Adipocyte (in vitro differentiated cells): ENCODE results near the gene SOCS2.

ENCODE experiments used
- DNase-seq: peaks from one replicate; pipeline ENCODE4 v3.0.0-alpha.2; 2015; ENCODE audit warnings: low read depth
- H3K27me3 ChIP-seq: replicated peaks from 2 replicates; pipeline ENCODE4 v1.7.0; 2013; ENCODE audit warnings: mild to moderate bottlenecking, low read length, moderate library complexity; ENCODE audit not compliant: control insufficient read depth, insufficient read depth
- H3K36me3 ChIP-seq: 2 replicates; pipeline ENCODE4 v1.7.0; 2013; ENCODE audit warnings: low read length, mild to moderate bottlenecking, moderate library complexity; ENCODE audit not compliant: control insufficient read depth, insufficient read depth, severe bottlenecking
- H3K4me1 ChIP-seq: 2 replicates; pipeline ENCODE4 v1.7.0; 2013; ENCODE audit warnings: mild to moderate bottlenecking, low read length, moderate library complexity; ENCODE audit not compliant: control insufficient read depth, insufficient read depth
- H3K4me3 ChIP-seq: 2 replicates; pipeline ENCODE4 v1.7.0; 2013; ENCODE audit warnings: mild to moderate bottlenecking, low read length, moderate library complexity
- H3K9ac ChIP-seq: 2 replicates; pipeline ENCODE4 v1.7.0; 2013; ENCODE audit warnings: mild to moderate bottlenecking, low read length, moderate library complexity
- H3K9me3 ChIP-seq: 2 replicates; pipeline ENCODE4 v1.7.0; 2013; ENCODE audit warnings: mild to moderate bottlenecking, low read length, moderate library complexity; ENCODE audit not compliant: control insufficient read depth

SOCS2 gene, protein sequence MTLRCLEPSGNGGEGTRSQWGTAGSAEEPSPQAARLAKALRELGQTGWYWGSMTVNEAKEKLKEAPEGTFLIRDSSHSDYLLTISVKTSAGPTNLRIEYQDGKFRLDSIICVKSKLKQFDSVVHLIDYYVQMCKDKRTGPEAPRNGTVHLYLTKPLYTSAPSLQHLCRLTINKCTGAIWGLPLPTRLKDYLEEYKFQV

DNA sequence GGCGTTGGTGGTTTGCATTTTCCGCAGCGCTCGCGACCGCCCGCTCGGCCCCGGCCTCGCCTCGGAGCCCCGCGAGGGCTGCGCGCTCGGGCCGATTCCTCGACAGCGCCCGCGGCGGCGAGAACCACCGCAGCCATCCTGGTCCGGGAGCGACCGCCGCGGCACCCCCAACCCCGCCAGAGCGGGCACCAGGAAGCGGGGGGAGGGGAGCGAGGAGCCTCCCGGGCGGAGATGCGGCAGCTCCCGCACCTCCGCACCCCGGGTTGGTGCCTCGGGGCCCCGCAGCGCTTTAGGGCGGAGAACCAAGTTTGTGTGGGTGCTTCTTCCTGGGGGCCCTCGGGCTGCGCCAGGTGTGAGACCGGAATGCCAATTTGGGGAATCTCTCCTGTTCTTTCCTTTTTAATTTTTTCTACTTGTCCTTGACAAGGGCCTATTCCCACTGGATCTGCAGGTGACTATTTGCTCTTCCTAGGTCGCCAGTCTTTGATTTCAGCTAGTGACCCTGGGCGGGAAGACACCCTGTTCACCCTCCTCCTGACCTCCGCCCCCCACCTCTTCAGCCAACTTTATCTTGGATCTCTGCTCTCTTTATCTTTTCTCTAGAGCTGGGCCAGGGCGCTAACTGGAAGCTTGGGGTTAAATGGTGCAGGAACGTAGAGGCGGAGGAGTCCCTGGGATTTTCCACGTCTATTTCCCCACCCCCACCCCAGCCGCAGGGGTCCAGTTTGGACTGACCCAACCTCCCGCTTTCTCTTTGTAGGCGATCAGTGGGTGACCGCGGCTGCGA, at the start of gene SOCS2:
Gene SOCS2 (plus strand): TSS at position 751 of the 787 bp plus-strand sequence. CDS start 223 bp downstream, outside the sequence.
- Histone ChIP-seq H3K27me3 (no peaks in the 10 kb centered on the region), H3K9ac (peak within 1 kb of the TSS; percentile 86), H3K9me3 (no peaks in the 10 kb centered on the region), H3K4me1 (peaks cover 30% of the 10 kb centered on the region), H3K4me3 (peak within 1 kb of the TSS; percentile 92), H3K36me3 (no peaks in the 10 kb centered on the region)
- DNase-seq: peak; percentile 73

DNA sequence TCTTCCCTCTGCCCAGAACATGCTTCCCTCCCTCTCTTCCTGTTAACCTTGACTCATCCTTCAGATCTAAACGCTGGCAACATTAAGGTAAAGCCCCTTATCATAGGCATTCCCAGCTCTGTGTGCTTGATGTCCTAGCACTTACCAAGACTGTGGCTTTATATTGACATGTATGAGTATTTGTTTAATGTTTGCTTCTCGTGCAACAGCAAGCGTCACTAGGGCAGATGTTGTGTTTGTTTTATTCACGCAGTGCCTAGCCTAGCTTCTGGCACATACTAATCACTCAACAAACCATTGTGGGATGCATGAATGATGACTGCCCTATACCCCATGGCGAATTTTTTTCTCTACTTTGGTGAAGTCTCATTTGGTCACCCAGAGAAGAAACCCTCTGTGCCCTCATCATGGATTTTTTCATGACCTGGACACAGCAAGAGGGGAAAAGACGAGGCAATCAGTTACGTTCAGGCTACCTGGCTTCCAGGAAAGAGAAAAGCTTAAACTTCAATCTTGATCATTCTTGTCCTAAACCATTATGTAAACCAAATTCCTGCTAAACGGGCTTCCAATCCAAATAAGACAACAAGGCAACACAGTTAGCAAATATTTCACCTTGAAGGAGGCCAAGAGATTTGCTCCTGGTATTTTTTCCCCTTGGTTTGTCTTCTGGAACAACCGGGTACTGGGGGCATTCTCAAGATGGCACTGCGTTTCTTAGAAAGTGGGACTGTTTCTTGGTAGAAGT, 47.9 kb upstream of the SOCS2 start:
- H3K9ac ChIP-seq: no peak overlapping the region
- no peaks in the 10 kb centered on the region for H3K27me3 ChIP-seq
- H3K4me1 ChIP-seq: peaks cover 8% of the 10 kb centered on the region
- H3K36me3 ChIP-seq: no peaks in the 10 kb centered on the region
- no peak for DNase-seq
- no peak overlapping the region for H3K4me3 ChIP-seq
- no peaks in the 10 kb centered on the region for H3K9me3 ChIP-seq

DNA sequence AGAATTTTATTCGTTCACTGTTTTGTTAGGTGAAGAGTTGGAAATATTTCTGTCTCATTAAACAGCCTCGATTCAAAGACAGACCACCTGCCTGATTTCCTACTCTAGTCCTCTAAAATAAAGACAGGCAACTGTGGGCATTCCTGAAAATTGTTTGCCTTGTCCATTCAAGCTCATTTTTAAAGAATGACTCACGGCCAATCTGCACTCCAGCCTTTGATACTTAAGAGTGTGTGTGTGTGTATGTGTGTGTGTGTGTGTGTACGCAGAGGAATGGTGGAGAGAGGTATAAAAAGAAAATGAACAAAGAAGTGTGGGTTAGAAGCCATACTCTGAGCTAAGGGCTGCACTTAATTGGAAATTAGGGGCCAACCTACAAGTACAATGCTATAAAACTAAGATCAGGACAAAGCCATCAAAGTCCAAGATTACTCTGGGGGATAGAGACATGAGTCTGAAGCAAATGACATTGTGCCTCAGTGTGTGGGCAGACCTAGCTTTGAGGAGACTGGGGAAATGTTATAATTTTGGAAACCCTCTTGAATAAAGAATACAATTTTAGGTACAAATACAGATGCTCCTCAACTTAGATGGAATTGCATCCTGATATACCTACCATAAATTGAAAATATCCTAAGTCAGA, 45.6 kb upstream of the SOCS2 start:
- DNase-seq: peak; percentile 89
- H3K27me3 ChIP-seq: no peaks in the 10 kb centered on the region
- H3K4me1 ChIP-seq: peaks cover 8% of the 10 kb centered on the region
- H3K9me3 ChIP-seq: no peaks in the 10 kb centered on the region
- no peak overlapping the region for H3K9ac ChIP-seq
- no peak overlapping the region for H3K4me3 ChIP-seq
- no peaks in the 10 kb centered on the region for H3K36me3 ChIP-seq

DNA sequence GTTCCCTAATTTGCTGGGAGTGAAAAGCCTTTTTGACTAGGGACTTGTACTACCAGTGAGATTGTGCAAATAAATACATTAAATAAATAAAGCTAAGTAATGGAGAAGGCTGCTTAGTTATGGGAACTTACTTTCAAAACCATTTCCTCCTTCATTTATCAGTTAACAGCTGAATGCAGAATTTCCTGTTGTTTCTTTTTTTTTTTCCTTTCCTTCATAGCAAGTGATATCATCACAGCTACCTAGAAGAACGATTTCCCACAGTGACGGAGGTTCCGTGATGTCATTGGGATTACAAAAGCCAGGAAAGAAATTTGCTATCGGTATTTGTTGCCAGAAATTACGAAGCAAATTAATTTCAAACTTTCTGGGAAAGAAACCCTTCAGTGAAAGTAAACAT, 42.1 kb upstream of the SOCS2 start:
- peaks cover 8% of the 10 kb centered on the region for H3K4me1 ChIP-seq
- H3K4me3 ChIP-seq: no peak overlapping the region
- no peaks in the 10 kb centered on the region for H3K27me3 ChIP-seq
- H3K36me3 ChIP-seq: no peaks in the 10 kb centered on the region
- DNase-seq: no peak
- H3K9ac ChIP-seq: no peak overlapping the region
- H3K9me3 ChIP-seq: no peaks in the 10 kb centered on the region

DNA sequence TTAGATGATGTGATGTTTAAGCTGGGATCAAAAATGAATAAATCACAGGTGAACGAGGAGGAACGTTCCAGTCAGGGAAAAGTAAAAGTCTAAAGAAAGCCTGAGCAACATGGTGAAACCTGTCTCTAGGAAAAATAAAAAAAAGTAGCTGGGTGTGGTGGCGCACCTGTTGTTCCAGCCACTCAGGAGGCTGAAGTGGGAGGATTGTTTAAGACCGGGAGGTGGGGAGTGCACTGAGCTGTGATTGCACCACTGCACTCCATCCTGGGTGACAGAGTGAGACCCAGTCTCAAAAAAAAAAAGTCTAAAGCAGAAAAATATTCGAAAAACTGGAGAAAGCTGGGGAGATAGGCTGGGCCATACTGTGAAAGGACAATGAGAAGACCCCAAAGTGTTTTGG, 39.2 kb upstream of the SOCS2 start:
- Histone ChIP-seq H3K4me1 (no peaks in the 10 kb centered on the region), H3K27me3 (no peaks in the 10 kb centered on the region), H3K4me3 (no peak overlapping the region), H3K9ac (no peak overlapping the region), H3K9me3 (no peaks in the 10 kb centered on the region), H3K36me3 (no peaks in the 10 kb centered on the region)
- DNase-seq: no peak

DNA sequence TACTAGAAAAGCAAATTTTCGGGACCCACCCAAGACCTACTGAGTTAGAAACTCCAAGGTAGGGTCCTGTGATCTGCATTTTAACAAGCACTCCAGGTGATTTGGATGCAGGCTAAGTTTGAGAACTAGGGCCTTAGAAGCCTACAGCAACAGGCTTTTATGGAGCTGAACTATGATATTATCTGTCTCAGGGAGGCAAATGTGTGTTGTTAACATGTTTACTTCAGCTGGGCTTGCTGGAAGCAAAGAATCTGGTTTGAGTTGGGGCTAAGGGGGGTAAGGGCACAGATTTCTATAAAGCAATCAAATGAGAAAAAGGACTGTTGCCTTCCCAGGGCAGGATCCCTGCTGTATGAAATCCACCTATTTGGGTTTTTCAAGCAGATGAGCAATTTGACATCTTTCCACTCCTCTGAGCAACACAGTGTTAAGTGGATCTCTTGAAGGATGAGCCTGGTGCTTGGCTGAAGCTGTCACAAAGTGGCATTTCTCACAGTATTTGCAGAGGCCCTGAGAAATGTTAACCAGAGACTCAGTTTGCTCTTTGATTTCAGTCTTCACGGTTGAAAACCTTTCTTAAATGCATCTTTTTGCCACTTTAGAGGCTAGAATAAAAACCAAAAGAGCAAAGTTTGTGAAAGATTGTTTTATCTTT, 36.2 kb upstream of the SOCS2 start:
- no peak for DNase-seq
- no peaks in the 10 kb centered on the region for H3K36me3 ChIP-seq

DNA sequence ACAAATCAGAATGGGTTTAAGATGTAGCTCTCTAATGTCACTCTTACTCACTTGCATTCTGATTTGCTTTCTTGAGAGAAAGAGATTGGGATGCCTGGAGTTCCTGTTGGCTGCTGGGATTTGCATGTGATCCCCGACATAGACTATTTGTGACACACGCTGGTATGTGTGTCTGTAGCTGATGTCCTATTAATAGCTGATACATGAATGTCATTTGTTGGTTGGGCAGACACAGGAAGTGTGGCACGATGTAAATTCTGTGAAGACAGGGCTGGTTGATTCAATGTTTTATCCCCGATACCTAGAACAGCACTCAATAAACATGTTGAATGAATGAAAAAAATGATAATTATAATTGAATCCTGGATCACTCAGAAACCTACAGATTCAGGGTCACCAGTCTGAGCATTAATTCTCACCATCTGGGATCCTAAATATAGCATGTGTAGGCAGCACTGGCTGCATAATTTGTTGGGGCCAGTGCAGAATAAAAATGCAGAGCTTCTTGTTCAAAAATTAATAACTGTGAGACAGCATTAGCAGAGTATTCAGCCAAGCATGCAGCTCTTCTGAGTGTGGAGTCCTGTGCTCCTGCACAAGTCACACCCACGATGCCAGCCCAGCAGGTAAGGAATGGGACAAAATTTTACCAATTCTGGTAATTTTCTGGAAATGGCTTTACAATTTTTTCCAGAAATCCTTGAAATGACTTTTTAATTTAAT, 35.5 kb upstream of the SOCS2 start:
- DNase-seq: peak; percentile 9
- Histone ChIP-seq H3K4me3 (no peak overlapping the region), H3K27me3 (no peaks in the 10 kb centered on the region), H3K9me3 (no peaks in the 10 kb centered on the region), H3K4me1 (no peaks in the 10 kb centered on the region), H3K36me3 (no peaks in the 10 kb centered on the region), H3K9ac (no peak overlapping the region)

More for the DNA sequence above, 36.2 kb upstream of the SOCS2 start:
- H3K9me3 ChIP-seq: no peaks in the 10 kb centered on the region
- H3K4me1 ChIP-seq: no peaks in the 10 kb centered on the region
- no peaks in the 10 kb centered on the region for H3K27me3 ChIP-seq
- no peak overlapping the region for H3K9ac ChIP-seq
- H3K4me3 ChIP-seq: no peak overlapping the region

DNA sequence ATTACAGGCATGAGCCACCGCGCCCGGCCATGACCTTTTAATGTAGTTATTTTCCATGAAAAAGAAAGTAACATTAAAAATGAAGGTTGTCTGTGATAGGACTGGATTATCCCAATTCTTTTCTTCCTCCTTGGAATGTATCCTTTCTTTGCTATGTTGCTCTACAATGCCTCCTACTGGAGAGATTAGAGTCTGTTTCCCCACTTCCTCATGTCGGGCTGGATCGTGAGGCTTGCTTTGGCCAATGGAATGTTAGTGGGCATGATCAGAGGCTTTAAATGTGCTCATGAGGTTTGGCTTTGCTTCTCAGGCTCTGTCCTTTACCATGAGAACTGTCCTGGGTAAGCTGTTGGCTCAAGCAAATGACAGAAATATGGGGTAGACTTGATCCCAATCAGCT, 34.7 kb upstream of the SOCS2 start:
- Histone ChIP-seq H3K9ac (no peak overlapping the region), H3K27me3 (no peaks in the 10 kb centered on the region), H3K4me1 (no peaks in the 10 kb centered on the region), H3K9me3 (no peaks in the 10 kb centered on the region), H3K4me3 (no peak overlapping the region), H3K36me3 (no peaks in the 10 kb centered on the region)
- no peak for DNase-seq

DNA sequence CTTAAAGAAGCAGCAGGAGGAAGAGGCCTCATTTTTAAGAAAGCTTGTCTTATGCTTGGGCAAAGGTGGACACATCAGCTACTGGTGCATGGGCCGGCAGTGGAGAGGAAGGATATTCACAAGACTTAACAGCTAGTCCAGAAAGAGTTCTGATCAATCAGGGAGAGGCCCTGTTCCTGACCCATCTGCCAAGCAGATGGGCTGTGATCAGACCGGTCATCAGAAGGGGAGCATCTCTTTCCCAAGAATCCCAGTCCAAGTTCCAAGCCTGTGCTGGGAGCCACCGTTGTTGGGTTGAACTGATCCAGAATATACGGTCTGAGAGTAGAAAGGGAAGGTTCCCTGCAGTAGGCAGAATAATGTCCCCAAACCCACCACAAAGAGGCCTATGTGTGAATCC, 32.7 kb upstream of the SOCS2 start:
- Histone ChIP-seq H3K27me3 (no peaks in the 10 kb centered on the region), H3K4me1 (no peaks in the 10 kb centered on the region), H3K9ac (no peak overlapping the region), H3K9me3 (no peaks in the 10 kb centered on the region), H3K36me3 (no peaks in the 10 kb centered on the region), H3K4me3 (no peak overlapping the region)
- no peak for DNase-seq

DNA sequence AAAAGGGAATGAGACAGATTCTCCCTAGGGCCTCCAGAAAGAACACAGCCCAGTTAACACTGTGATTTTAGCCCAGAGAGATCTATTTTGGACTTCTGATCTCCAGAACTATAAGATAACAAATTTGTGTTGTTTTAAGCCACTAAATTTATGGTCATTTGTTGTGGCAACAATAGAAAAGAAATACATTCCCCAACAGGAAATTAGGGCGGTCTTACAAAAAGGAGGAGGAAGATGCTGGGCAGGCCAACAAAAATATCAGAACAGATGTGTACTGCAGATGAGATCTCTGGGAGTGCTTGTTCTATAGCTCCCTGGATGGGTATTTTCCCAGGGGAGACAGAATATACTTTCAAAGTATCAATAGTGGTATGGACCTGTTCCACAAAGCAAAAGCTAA, 32.0 kb upstream of the SOCS2 start:
- Histone ChIP-seq H3K9ac (no peak overlapping the region), H3K9me3 (no peaks in the 10 kb centered on the region), H3K36me3 (no peaks in the 10 kb centered on the region), H3K4me3 (no peak overlapping the region), H3K4me1 (no peaks in the 10 kb centered on the region), H3K27me3 (no peaks in the 10 kb centered on the region)
- DNase-seq: peak; percentile 9
